Body of pancreas (tissue), 4 donors: ENCODE results near the gene PNMA1.
A peak's percentile ranks its signal among the peaks of the same experiment; 100 is the strongest.

Source experiments
- POLR2A ChIP-seq, 3 donors: fragments of 450-650 bp; IDR thresholded peaks; one replicate each; pipeline ENCODE4 v1.6.1; 2016; ENCODE audit warnings: antibody characterized with exemption in 3 of 3, mild to moderate bottlenecking in 2 of 3
- TF ChIP-seq, protein P1 (sequence below), 7 experiments: fragments of 450-650 bp in 4 of 7; fragments of 200-600 bp in 3 of 7; sonication (generic) in 3 of 7; IDR thresholded peaks; one replicate each; pipeline ENCODE4 v1.5.1; 2016 to 2019; ENCODE audit warnings: antibody characterized with exemption in 7 of 7

GRCh38 chr14:73713803-73714655 lies at the start of gene PNMA1:
- peak; percentile 24 to 56 (median 49) for TF ChIP-seq POLR2A (IDR thresholded peaks at IDR 0.05)
- TF ChIP-seq, protein P1, sequence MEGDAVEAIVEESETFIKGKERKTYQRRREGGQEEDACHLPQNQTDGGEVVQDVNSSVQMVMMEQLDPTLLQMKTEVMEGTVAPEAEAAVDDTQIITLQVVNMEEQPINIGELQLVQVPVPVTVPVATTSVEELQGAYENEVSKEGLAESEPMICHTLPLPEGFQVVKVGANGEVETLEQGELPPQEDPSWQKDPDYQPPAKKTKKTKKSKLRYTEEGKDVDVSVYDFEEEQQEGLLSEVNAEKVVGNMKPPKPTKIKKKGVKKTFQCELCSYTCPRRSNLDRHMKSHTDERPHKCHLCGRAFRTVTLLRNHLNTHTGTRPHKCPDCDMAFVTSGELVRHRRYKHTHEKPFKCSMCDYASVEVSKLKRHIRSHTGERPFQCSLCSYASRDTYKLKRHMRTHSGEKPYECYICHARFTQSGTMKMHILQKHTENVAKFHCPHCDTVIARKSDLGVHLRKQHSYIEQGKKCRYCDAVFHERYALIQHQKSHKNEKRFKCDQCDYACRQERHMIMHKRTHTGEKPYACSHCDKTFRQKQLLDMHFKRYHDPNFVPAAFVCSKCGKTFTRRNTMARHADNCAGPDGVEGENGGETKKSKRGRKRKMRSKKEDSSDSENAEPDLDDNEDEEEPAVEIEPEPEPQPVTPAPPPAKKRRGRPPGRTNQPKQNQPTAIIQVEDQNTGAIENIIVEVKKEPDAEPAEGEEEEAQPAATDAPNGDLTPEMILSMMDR (IDR thresholded peaks at IDR 0.05): no peak
